ENCODE measurements around the gene HPS4. TPM values are rescaled to one million over a fixed set of nuclear protein-coding genes. Genes with fewer than 3 reads are reported as not detected.

The HPS4 gene
- total RNA-seq, 1 experiment from 2014 or later: 21.2 TPM

GRCh38 chr22:26494506-26494905, 10.9 kb upstream of the HPS4 start:
- H3K9me3 ChIP-seq (ENCODE audit: insufficient read depth, low read depth): no peaks in the 10 kb centered on the region
- intact Hi-C loops (cut with micrococcal nuclease; ENCODE audit: unreplicated experiment): no loop called here
- no peaks in the 10 kb centered on the region for H3K27me3 ChIP-seq (ENCODE audit: insufficient read depth, low read depth)
- CTCF ChIA-PET: interaction anchor here (0.7 kb wide), 1 partner anchor 271 kb away, joined by 3 read pairs; no protein-coding TSS in a partner anchor
- H3K79me2 ChIP-seq (ENCODE audit: low read depth): no peaks in the 10 kb centered on the region
- H3K4me2 ChIP-seq: no peak overlapping the region
- peaks cover 36% of the 10 kb centered on the region for H3K36me3 ChIP-seq (ENCODE audit: low read depth)
- no peak for DNase-seq
- H4K20me1 ChIP-seq (ENCODE audit: insufficient read depth): no peaks in the 10 kb centered on the region; the same call in 1 of the 2 replicates
- no TSS peak for BruUV-seq (replicated peaks)
- H3K27ac ChIP-seq: no peak overlapping the region
- H2AFZ ChIP-seq: no peak overlapping the region
- peaks cover 6% of the 10 kb centered on the region; the same call in 1 of the 2 replicates for H3F3A ChIP-seq (ENCODE audit: insufficient read depth, low read depth)
- no peaks in the 10 kb centered on the region for H3K9me2 ChIP-seq (ENCODE audit: insufficient read depth)
- POLR2A ChIA-PET (ENCODE audit: unreplicated experiment): no interaction called here
- H3K4me3 ChIP-seq: no peak overlapping the region
- TF ChIP-seq EZH2 (IDR thresholded peaks at IDR 0.05; ENCODE audit: low read depth) (no peak), CTCF (conservative IDR thresholded peaks at IDR 0.05) (no peak)
- no peaks in the 10 kb centered on the region for H3K4me1 ChIP-seq (replicated peaks; ENCODE audit: insufficient read depth)

GRCh38 chr22:26492220-26492619, 8.6 kb upstream of the HPS4 start:
- H3K79me2 ChIP-seq (ENCODE audit: low read depth): no peaks in the 10 kb centered on the region
- no TSS peak for BruUV-seq (replicated peaks)
- H3K4me3 ChIP-seq: no peak overlapping the region
- ChIA-PET CTCF (no interaction called here), POLR2A (ENCODE audit: unreplicated experiment) (no interaction called here)
- H3K4me1 ChIP-seq (replicated peaks; ENCODE audit: insufficient read depth): no peaks in the 10 kb centered on the region
- no peaks in the 10 kb centered on the region for H3K9me2 ChIP-seq (ENCODE audit: insufficient read depth)
- H2AFZ ChIP-seq: no peak overlapping the region
- intact Hi-C loops (cut with micrococcal nuclease; ENCODE audit: unreplicated experiment): no loop called here
- no peaks in the 10 kb centered on the region for H4K20me1 ChIP-seq (ENCODE audit: insufficient read depth)
- no peaks in the 10 kb centered on the region for H3K9me3 ChIP-seq (ENCODE audit: insufficient read depth, low read depth)
- no peak for DNase-seq
- peaks cover 6% of the 10 kb centered on the region; the same call in 1 of the 2 replicates for H3F3A ChIP-seq (ENCODE audit: insufficient read depth, low read depth)
- no peak overlapping the region for H3K4me2 ChIP-seq
- H3K27ac ChIP-seq: no peak overlapping the region
- no peaks in the 10 kb centered on the region for H3K27me3 ChIP-seq (ENCODE audit: insufficient read depth, low read depth)
- H3K36me3 ChIP-seq (ENCODE audit: low read depth): peaks cover 34% of the 10 kb centered on the region
- TF ChIP-seq EZH2 (IDR thresholded peaks at IDR 0.05; ENCODE audit: low read depth) (no peak), CTCF (conservative IDR thresholded peaks at IDR 0.05) (no peak)

- intact Hi-C loops (cut with micrococcal nuclease; ENCODE audit: unreplicated experiment): no loop called here
- H2AFZ ChIP-seq: no peak overlapping the region
- peaks cover 6% of the 10 kb centered on the region; the same call in 1 of the 2 replicates for H3F3A ChIP-seq (ENCODE audit: insufficient read depth, low read depth)
- POLR2A ChIA-PET (ENCODE audit: unreplicated experiment): no interaction called here
- H3K79me2 ChIP-seq (ENCODE audit: low read depth): peaks cover 13% of the 10 kb centered on the region
- TF ChIP-seq CTCF (conservative IDR thresholded peaks at IDR 0.05) (no peak), EZH2 (IDR thresholded peaks at IDR 0.05; ENCODE audit: low read depth) (no peak)
- CTCF ChIA-PET: no interaction called here
- no peak overlapping the region for H3K4me2 ChIP-seq
- H3K36me3 ChIP-seq (ENCODE audit: low read depth): peaks cover 15% of the 10 kb centered on the region
- no TSS peak for BruUV-seq (replicated peaks)
- H3K9me2 ChIP-seq (ENCODE audit: insufficient read depth): no peaks in the 10 kb centered on the region
- no peak overlapping the region for H3K27ac ChIP-seq
- no peak for DNase-seq
- H3K27me3 ChIP-seq (ENCODE audit: insufficient read depth, low read depth): no peaks in the 10 kb centered on the region
- no peak overlapping the region for H3K4me3 ChIP-seq
- H3K4me1 ChIP-seq (replicated peaks; ENCODE audit: insufficient read depth): peaks cover 6% of the 10 kb centered on the region; the same call in 1 of the 2 replicates
- H4K20me1 ChIP-seq (ENCODE audit: insufficient read depth): no peaks in the 10 kb centered on the region
- H3K9me3 ChIP-seq (ENCODE audit: insufficient read depth, low read depth): no peaks in the 10 kb centered on the region
Observed at GRCh38 chr22:26489447-26490036, 6.0 kb upstream of the HPS4 start.

Measured in PC-9 (cell line).